Activated CD8-positive, alpha-beta T cell treated with anti-CD3 and anti-CD28 coated beads for 36 hours (primary cell): ENCODE measurements around the gene PCP2. TPM values are rescaled to one million over a fixed set of nuclear protein-coding genes. Genes with fewer than 3 reads are reported as not detected.

Source experiments
- ATAC-seq: fragments of 200-7000 bp; cut with Tn5 transposase; one replicate; pipeline ENCODE4 v1.10.0; 2021; ENCODE audit warnings: mild to moderate bottlenecking, moderate library complexity
- CTCF ChIA-PET: fragments of 350-600 bp; sonication (Branson Sonifier 250); formaldehyde crosslinking; loops from one replicate; lab custom pipeline; 2021; ENCODE audit warnings: antibody characterized with exemption; lab: Charles Lee
- POLR2A ChIA-PET: fragments of 350-600 bp; sonication (Branson Sonifier 250); formaldehyde crosslinking; loops from one replicate; lab custom pipeline; 2021; ENCODE audit warnings: antibody characterized with exemption; lab: Charles Lee
- DNase-seq: peaks from one replicate; pipeline ENCODE4 v3.0.0-alpha.2; 2020
- H3K27ac Mint-ChIP-seq: one replicate; pipeline ENCODE4 v1.8.0; 2021; ENCODE audit warnings: mild to moderate bottlenecking, mixed read lengths
- H3K27me3 Mint-ChIP-seq: one replicate; pipeline ENCODE4 v1.8.0; 2021; ENCODE audit warnings: mixed read lengths
- H3K36me3 Mint-ChIP-seq: one replicate; pipeline ENCODE4 v1.8.0; 2021; ENCODE audit warnings: low read depth, mixed read lengths
- H3K4me1 Mint-ChIP-seq: one replicate; pipeline ENCODE4 v1.8.0; 2021; ENCODE audit warnings: low read depth, mixed read lengths
- H3K4me3 Mint-ChIP-seq: one replicate; pipeline ENCODE4 v1.8.0; 2021; ENCODE audit warnings: mild to moderate bottlenecking, moderate library complexity, mixed read lengths
- H3K9me3 Mint-ChIP-seq: one replicate; pipeline ENCODE4 v1.8.0; 2021; ENCODE audit warnings: mixed read lengths
- CTCF ChIP-seq: fragments of 200-600 bp; IDR thresholded peaks from one replicate; pipeline ENCODE4 v1.8.0; 2022; ENCODE audit warnings: antibody characterized with exemption, mild to moderate bottlenecking
- intact Hi-C: fragments of 100-400 bp; cut with micrococcal nuclease; formaldehyde crosslinking; loops from one replicate; pipeline ENCODE4 v1.10.0; 2022
- total RNA-seq, 2 experiments: library from RNA; stranded (reverse); gene quantifications; one replicate each; pipeline ENCODE4 v1.2.3, GENCODE V29; 2021

PCP2 gene
- total RNA-seq, 2 experiments from 2014 or later = 4.0 to 4.8 TPM

DNA sequence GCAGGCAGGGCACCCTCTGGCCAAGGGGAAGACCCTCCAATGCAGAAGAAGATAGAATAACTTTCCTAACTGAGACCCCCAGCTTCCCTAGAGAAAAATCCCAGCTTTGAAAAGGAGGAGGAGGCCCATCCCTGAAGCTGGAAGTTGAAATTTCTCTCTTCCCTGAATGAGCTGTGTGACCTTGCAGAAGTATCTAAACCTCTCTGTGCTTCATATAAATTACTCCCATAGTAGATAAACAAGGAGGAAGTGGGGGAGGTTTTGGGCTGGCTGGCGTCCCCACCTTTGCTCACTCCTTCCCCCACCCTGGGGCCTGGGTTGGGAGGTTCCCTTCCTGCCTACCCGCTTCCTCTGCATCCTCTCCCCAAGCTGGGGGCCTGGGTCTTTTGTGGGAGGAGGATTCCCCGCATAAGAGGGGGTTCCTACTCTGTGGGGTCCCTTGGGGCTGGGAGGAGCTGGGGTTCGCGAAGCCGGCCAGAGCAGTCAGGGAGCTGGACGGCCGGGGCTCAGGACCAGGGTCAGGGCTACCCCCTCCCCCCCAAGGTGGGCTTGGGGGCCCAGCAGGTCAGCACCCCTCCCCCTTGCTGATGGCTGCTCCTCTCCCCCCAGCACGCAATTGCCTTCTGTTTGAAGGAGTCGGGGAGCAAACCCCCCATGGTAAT, 26.2 kb downstream of the PCP2 start:
- H3K4me3 Mint-ChIP-seq = no peak overlapping the region
- no peaks in the 10 kb centered on the region for H3K4me1 Mint-ChIP-seq
- intact Hi-C loops = no loop called here
- no peaks in the 10 kb centered on the region for H3K36me3 Mint-ChIP-seq
- ChIA-PET CTCF (interaction anchor here (1.0 to 1.6 kb wide), 4 partner anchors 11 to 73 kb away, joined by 3 to 6 read pairs (median 4); partner anchors contain the start of gene TRAPPC5), POLR2A (no interaction called here)
- no peaks in the 10 kb centered on the region for H3K9me3 Mint-ChIP-seq
- ATAC-seq = no peak
- H3K27ac Mint-ChIP-seq = no peak overlapping the region
- no peak for DNase-seq
- no peak for TF ChIP-seq CTCF
- H3K27me3 Mint-ChIP-seq = peaks cover 4% of the 10 kb centered on the region

GRCh38 chr19:7606289-7606688, 27.2 kb downstream of the PCP2 start:
- ChIA-PET CTCF (interaction anchor here (1.5 kb wide), 1 partner anchor 38 kb away, joined by 10 read pairs; no protein-coding TSS in a partner anchor), POLR2A (no interaction called here)
- H3K36me3 Mint-ChIP-seq = no peaks in the 10 kb centered on the region
- no peak overlapping the region for H3K4me3 Mint-ChIP-seq
- DNase-seq = no peak
- no peak for TF ChIP-seq CTCF
- H3K9me3 Mint-ChIP-seq = no peaks in the 10 kb centered on the region
- intact Hi-C loops = no loop called here
- ATAC-seq = no peak
- H3K27ac Mint-ChIP-seq = no peak overlapping the region
- H3K27me3 Mint-ChIP-seq = peaks cover 6% of the 10 kb centered on the region
- no peaks in the 10 kb centered on the region for H3K4me1 Mint-ChIP-seq

GRCh38 chr19:7605490-7606222, 27.9 kb downstream of the PCP2 start:
- ChIA-PET CTCF (interaction anchor here (1.0 to 1.5 kb wide), 2 partner anchors 37 to 75 kb away, joined by 3 to 10 read pairs; partner anchors contain the start of gene TRAPPC5), POLR2A (interaction anchor here (0.6 to 0.9 kb wide), 2 partner anchors 24 to 308 kb away, joined by 3 read pairs; partner anchors contain the start of gene PET100)
- peak; percentile 78 for ATAC-seq
- H3K27me3 Mint-ChIP-seq = peaks cover 6% of the 10 kb centered on the region
- DNase-seq = peak; percentile 63
- intact Hi-C loops = no loop called here
- no peak overlapping the region for H3K27ac Mint-ChIP-seq
- H3K4me3 Mint-ChIP-seq = no peak overlapping the region
- no peak for TF ChIP-seq CTCF
- peaks cover 2% of the 10 kb centered on the region for H3K4me1 Mint-ChIP-seq
- peaks cover 3% of the 10 kb centered on the region for H3K9me3 Mint-ChIP-seq
- H3K36me3 Mint-ChIP-seq = no peaks in the 10 kb centered on the region

- POLR2A ChIA-PET = interaction anchor here (1.3 kb wide), 1 partner anchor 58 kb away, joined by 3 read pairs; no protein-coding TSS in a partner anchor
- ATAC-seq (no peak), DNase-seq (no peak)
- H3K27me3 Mint-ChIP-seq = peaks cover 6% of the 10 kb centered on the region
- peaks cover 3% of the 10 kb centered on the region for H3K9me3 Mint-ChIP-seq
- no peaks in the 10 kb centered on the region for H3K36me3 Mint-ChIP-seq
- TF ChIP-seq CTCF = no peak
- H3K4me3 Mint-ChIP-seq = no peak overlapping the region
- H3K27ac Mint-ChIP-seq = no peak overlapping the region
- peaks cover 2% of the 10 kb centered on the region for H3K4me1 Mint-ChIP-seq
- CTCF ChIA-PET = no interaction called here
- intact Hi-C loops = no loop called here
Measured at GRCh38 chr19:7603919-7604318, 29.6 kb downstream of the PCP2 start.
